ENCODE data around the gene OR8G5. TPM values are rescaled to one million over a fixed set of nuclear protein-coding genes. Genes with fewer than 3 reads are reported as not detected.

OR8G5 gene
- polyA plus RNA-seq (not detected in 2 replicates), polyA minus RNA-seq (not detected in 2 replicates)

- Histone ChIP-seq H3K27me3 (ENCODE audit: insufficient read depth, low read depth, low read length) (no peaks in the 10 kb centered on the region), H3K4me2 (ENCODE audit: low read length) (no peak within 1 kb of the TSS), H3K9ac (ENCODE audit: low read length) (no peak within 1 kb of the TSS), H3K36me3 (ENCODE audit: insufficient read depth, low read length) (no peaks in the 10 kb centered on the region), H2AFZ (ENCODE audit: low read depth, low read length) (no peak within 1 kb of the TSS), H3K79me2 (replicated peaks; ENCODE audit: insufficient read depth, low read length) (no peaks in the 10 kb centered on the region), H3K9me3 (ENCODE audit: low read length) (no peaks in the 10 kb centered on the region), H3K4me3 (ENCODE audit: low read length) (no peak within 1 kb of the TSS), H3F3A (ENCODE audit: insufficient read depth, low read length, poor library complexity, severe bottlenecking) (no peaks in the 10 kb centered on the region), H3K9me2 (ENCODE audit: insufficient read depth, low read length) (no peaks in the 10 kb centered on the region), H4K20me1 (ENCODE audit: insufficient read depth) (no peaks in the 10 kb centered on the region), H3K27ac (ENCODE audit: low read length) (no peak within 1 kb of the TSS)
- no peak for TF ChIP-seq MXI1 (conservative IDR thresholded peaks at IDR 0.05; ENCODE audit: poor library complexity, severe bottlenecking)
Measured at GRCh38 chr11:124256076-124256475, at the start of gene OR8G5. OR8G5 (plus strand) TSS chr11:124256376; CDS start chr11:124264932, 8,556 bp downstream.

- Histone ChIP-seq H3K36me3 (ENCODE audit: insufficient read depth, low read length) (no peaks in the 10 kb centered on the region), H3F3A (ENCODE audit: insufficient read depth, low read length, poor library complexity, severe bottlenecking) (no peaks in the 10 kb centered on the region), H3K4me2 (ENCODE audit: low read length) (no peak overlapping the region)
Measured at GRCh38 chr11:124207102-124207792, 48.9 kb upstream of the OR8G5 start.

GRCh38 chr11:124209824-124210357, 46.3 kb upstream of the OR8G5 start:
- Histone ChIP-seq H3K9me3 (ENCODE audit: low read length) (no peaks in the 10 kb centered on the region), H3K9me2 (ENCODE audit: insufficient read depth, low read length) (no peaks in the 10 kb centered on the region), H3K36me3 (ENCODE audit: insufficient read depth, low read length) (no peaks in the 10 kb centered on the region), H3K27ac (ENCODE audit: low read length) (no peak overlapping the region), H3K79me2 (replicated peaks; ENCODE audit: insufficient read depth, low read length) (no peaks in the 10 kb centered on the region), H4K20me1 (ENCODE audit: insufficient read depth) (no peaks in the 10 kb centered on the region), H3K4me3 (ENCODE audit: low read length) (no peak overlapping the region), H3K9ac (ENCODE audit: low read length) (no peak overlapping the region), H3K27me3 (ENCODE audit: insufficient read depth, low read depth, low read length) (no peaks in the 10 kb centered on the region), H2AFZ (ENCODE audit: low read depth, low read length) (no peak overlapping the region), H3K4me2 (ENCODE audit: low read length) (no peak overlapping the region), H3F3A (ENCODE audit: insufficient read depth, low read length, poor library complexity, severe bottlenecking) (no peaks in the 10 kb centered on the region)
- TF ChIP-seq TAF1 (IDR thresholded peaks at IDR 0.05; ENCODE audit: low read depth) = no peak
- no peak for TF ChIP-seq REST (IDR thresholded peaks at IDR 0.05; ENCODE audit: borderline replicate concordance)
- TF ChIP-seq SMC3 (conservative IDR thresholded peaks at IDR 0.05; ENCODE audit: poor library complexity) = no peak
- TF ChIP-seq CTCF (IDR thresholded peaks at IDR 0.05; ENCODE audit: poor library complexity, severe bottlenecking) = no peak
- TF ChIP-seq MXI1 (conservative IDR thresholded peaks at IDR 0.05; ENCODE audit: poor library complexity, severe bottlenecking) = no peak
- TF ChIP-seq EP300 (conservative IDR thresholded peaks at IDR 0.05; ENCODE audit: poor library complexity, severe bottlenecking) = no peak
- no peak for TF ChIP-seq RAD21 (conservative IDR thresholded peaks at IDR 0.05)
- no peak for TF ChIP-seq EZH2 (IDR thresholded peaks at IDR 0.05; ENCODE audit: borderline replicate concordance, insufficient read depth, low read length, poor library complexity, severe bottlenecking)
- no peak for TF ChIP-seq POLR2AphosphoS5 (IDR thresholded peaks at IDR 0.05)

More at GRCh38 chr11:124207102-124207792, 48.9 kb upstream of the OR8G5 start:
- no peaks in the 10 kb centered on the region for H3K79me2 ChIP-seq (replicated peaks; ENCODE audit: insufficient read depth, low read length)
- H4K20me1 ChIP-seq (ENCODE audit: insufficient read depth) = no peaks in the 10 kb centered on the region
- no peak overlapping the region for H3K9ac ChIP-seq (ENCODE audit: low read length)
- no peaks in the 10 kb centered on the region for H3K9me2 ChIP-seq (ENCODE audit: insufficient read depth, low read length)
- H3K4me3 ChIP-seq (ENCODE audit: low read length) = no peak overlapping the region
- no peak overlapping the region for H3K27ac ChIP-seq (ENCODE audit: low read length)
- no peak overlapping the region for H2AFZ ChIP-seq (ENCODE audit: low read depth, low read length)
- no peaks in the 10 kb centered on the region for H3K9me3 ChIP-seq (ENCODE audit: low read length)
- TF ChIP-seq EZH2 (IDR thresholded peaks at IDR 0.05; ENCODE audit: borderline replicate concordance, insufficient read depth, low read length, poor library complexity, severe bottlenecking) (no peak), TAF1 (IDR thresholded peaks at IDR 0.05; ENCODE audit: low read depth) (no peak), RAD21 (conservative IDR thresholded peaks at IDR 0.05) (no peak), SMC3 (conservative IDR thresholded peaks at IDR 0.05; ENCODE audit: poor library complexity) (no peak)
- H3K27me3 ChIP-seq (ENCODE audit: insufficient read depth, low read depth, low read length) = no peaks in the 10 kb centered on the region

All from neural cell (in vitro differentiated cells).